GM12878 (cell line): ENCODE results near the gene CAND1. TPM values are rescaled to one million over a fixed set of nuclear protein-coding genes. Genes with fewer than 3 reads are reported as not detected.

Experiments
- ATAC-seq: fragments of 200-7000 bp; cut with Tn5 transposase; 3 replicates; pipeline ENCODE4 v1.9.1; 2020; ENCODE audit warnings: mild to moderate bottlenecking, moderate library complexity
- BruUV-seq: library from RNA; stranded (reverse); fragments of 400-500 nt; replicated peaks from 2 replicates; lab custom pipeline; 2021; lab: Mats Ljungman, UMichigan
- CTCF ChIA-PET: fragments of 300-600 bp; sonication (Branson Sonifier 250); formaldehyde crosslinking; extraction: SDS; loops from one replicate; lab custom pipeline; 2021; ENCODE audit warnings: inconsistent platforms; lab: Yijun Ruan, JAX
- POLR2A ChIA-PET: fragments of 350-600 bp; formaldehyde crosslinking; extraction: SDS; loops from one replicate; lab custom pipeline; 2021; ENCODE audit warnings: inconsistent platforms; lab: Charles Lee
- RAD21 ChIA-PET: fragments of 300-600 bp; sonication (Branson Sonifier 250); formaldehyde crosslinking; loops from one replicate; lab custom pipeline; 2023; ENCODE audit warnings: antibody characterized with exemption; ENCODE audit not compliant: unreplicated experiment; lab: Charles Lee
- SMC1A ChIA-PET: fragments of 300-600 bp; sonication (Branson Sonifier 250); formaldehyde crosslinking; loops from one replicate; lab custom pipeline; 2023; ENCODE audit not compliant: unreplicated experiment, uncharacterized antibody; lab: Charles Lee
- DNase-seq: peaks from one replicate; pipeline ENCODE4 v3.0.0-alpha.2; 2011; ENCODE audit warnings: low read depth, low spot score
- FAIRE-seq: peaks from 3 replicates; lab custom pipeline; 2011; peaks lifted over from hg19 to GRCh38; lab: Jason Lieb, UNC
- H2AFZ ChIP-seq: 2 replicates; pipeline ENCODE4 v1.6.0; 2011; ENCODE audit warnings: low read depth, low read length, control low read depth; ENCODE audit not compliant: control insufficient read depth
- H3K27ac ChIP-seq: 2 replicates; pipeline ENCODE4 v1.5.1; 2011; ENCODE audit warnings: control low read depth; ENCODE audit not compliant: control insufficient read depth, insufficient read depth
- H3K27me3 ChIP-seq, 2 experiments: replicated peaks in 1 of 2; 2 replicates each; pipeline versions ENCODE4 v1.6.0 to v1.6.1; 2011; ENCODE audit warnings: low read length in 1 of 2; ENCODE audit not compliant: control insufficient read depth in 2 of 2, insufficient read depth in 2 of 2
- H3K36me3 ChIP-seq, 2 experiments: 2 replicates each; pipeline ENCODE4 v1.5.1; 2011; ENCODE audit warnings: low read length in 1 of 2; ENCODE audit not compliant: control insufficient read depth in 2 of 2, insufficient read depth in 2 of 2
- H3K4me1 ChIP-seq: 2 replicates; pipeline ENCODE4 v1.6.1; 2011; ENCODE audit warnings: mild to moderate bottlenecking, low read length, moderate library complexity, mixed read lengths; ENCODE audit not compliant: control insufficient read depth, insufficient read depth
- H3K4me2 ChIP-seq: 2 replicates; pipeline ENCODE4 v1.6.0; 2011; ENCODE audit warnings: control low read depth; ENCODE audit not compliant: control insufficient read depth, insufficient read depth
- H3K4me3 ChIP-seq: fragments of 200-600 bp; sonication (generic); 2 replicates; pipeline ENCODE4 v1.5.1; 2016
- H3K79me2 ChIP-seq: 2 replicates; pipeline ENCODE4 v1.6.0; 2011; ENCODE audit warnings: low read length; ENCODE audit not compliant: control insufficient read depth, insufficient read depth
- H3K9ac ChIP-seq: 2 replicates; pipeline ENCODE4 v1.8.0; 2011; ENCODE audit warnings: low read length, control low read depth, mixed read lengths; ENCODE audit not compliant: control insufficient read depth, insufficient read depth
- H3K9me3 ChIP-seq: replicated peaks from 3 replicates; pipeline ENCODE4 v1.5.1; 2011; ENCODE audit warnings: mild to moderate bottlenecking, low read length; ENCODE audit not compliant: control insufficient read depth, insufficient read depth
- H4K20me1 ChIP-seq: 2 replicates; pipeline ENCODE4 v1.6.0; 2011; ENCODE audit not compliant: control insufficient read depth, insufficient read depth
- BCLAF1 ChIP-seq: fragments of 450-650 bp; IDR thresholded peaks from 2 replicates; pipeline ENCODE4 v1.6.1; 2017; ENCODE audit warnings: antibody characterized with exemption, mild to moderate bottlenecking, moderate library complexity
- SUPT20H ChIP-seq: IDR thresholded peaks from 2 replicates; pipeline ENCODE4 v1.6.1; 2011; ENCODE audit warnings: low read depth, mild to moderate bottlenecking, low read length, moderate library complexity, borderline replicate concordance; ENCODE audit not compliant: control insufficient read depth
- ZNF622 ChIP-seq: fragments of 450-650 bp; IDR thresholded peaks from 2 replicates; pipeline ENCODE4 v1.6.1; 2017; ENCODE audit warnings: mild to moderate bottlenecking, inconsistent platforms
- WGBS: methylation state at CpG from one replicate; pipeline ENCODE4 v1.1.6; 2016; ENCODE audit warnings: low lambda C conversion rate; ENCODE audit not compliant: insufficient replicate concordance, insufficient coverage; ENCODE audit errors: missing lambda C conversion rate; 5-methylcytosine and 5-hydroxymethylcytosine counted together
- in situ Hi-C: fragments of 300-500 bp; cut with MboI; formaldehyde crosslinking; loops from 9 replicates; pipeline ENCODE4 v1.14.3; 2018; ENCODE audit warnings: mixed read lengths
- intact Hi-C: fragments of 100-400 bp; cut with micrococcal nuclease; formaldehyde crosslinking; loops from one replicate; pipeline ENCODE4 v1.14.2; 2022; ENCODE audit not compliant: unreplicated experiment
- polyA plus RNA-seq, 11 experiments: library from polyadenylated mRNA; depleted of rRNA in 4 of 11; unstranded in 6 of 11; stranded (reverse) in 5 of 11; fragments of >200 nt; fragmentation: Nextera tagmentation in 4 of 11; fragmentation: Illumina TruSeq in 1 of 11; extraction: Ambion mirVana in 4 of 11; extraction: Trizol in 1 of 11; gene quantifications; 1 replicate in 1 of 11; 2 replicates in 10 of 11; pipeline versions ENCODE4 v1.2.1 to v1.2.3, GENCODE V29; 2011 to 2016; ENCODE audit warnings: inconsistent platforms in 2 of 11, missing spikeins in 2 of 11, low read depth in 1 of 11
- total RNA-seq, 4 experiments: library from RNA; depleted of rRNA in 3 of 4; stranded (reverse); fragments of >200 nt in 3 of 4; fragmentation: Illumina TruSeq in 1 of 4; extraction: Trizol in 1 of 4; gene quantifications; 2 replicates each; pipeline versions ENCODE4 v1.2.1 to v1.2.3, GENCODE V29; 2013 to 2021

CAND1 gene
- total and polyA plus RNA-seq, 10 of the 15 experiments (the other 5 are each of a cell fraction or from before 2014, with no cell fraction given), result 34.5 to 213 (median 96.0) TPM

DNA sequence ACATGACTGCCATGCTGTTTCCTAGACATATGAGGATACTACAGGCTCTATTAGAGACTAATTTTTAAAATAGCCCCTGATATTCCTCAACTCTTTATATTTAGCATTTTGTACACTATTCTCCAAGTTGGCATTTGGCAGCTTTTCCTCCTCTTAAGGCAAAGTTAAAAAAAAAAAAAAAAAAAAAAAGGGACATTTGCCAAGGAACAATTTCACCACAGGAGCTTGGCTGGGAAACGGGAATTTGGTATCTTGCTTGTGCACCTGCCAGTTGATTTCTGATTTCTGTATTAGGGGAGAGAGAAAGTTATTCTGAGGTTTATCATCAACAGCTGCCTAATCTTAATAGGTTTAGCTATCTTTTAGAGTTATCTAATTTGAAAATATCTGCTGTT lies 87.2 kb downstream of the CAND1 start:
- H2AFZ ChIP-seq, result no peak overlapping the region
- FAIRE-seq (no peak), DNase-seq (no peak), ATAC-seq (no peak)
- ChIA-PET SMC1A (interaction anchor here (0.6 to 5.9 kb wide), 21 partner anchors 10 to 867 kb away, joined by 3 to 77 read pairs (median 3); no protein-coding TSS in a partner anchor), CTCF (interaction anchor here (0.6 to 7.6 kb wide), 25 partner anchors 8 to 1719 kb away, joined by 3 to 115 read pairs (median 4); no protein-coding TSS in a partner anchor), RAD21 (interaction anchor here (0.6 to 6.5 kb wide), 24 partner anchors 8 to 1489 kb away, joined by 3 to 63 read pairs (median 4); no protein-coding TSS in a partner anchor), POLR2A (interaction anchor here (0.6 to 1.0 kb wide), 2 partner anchors 37 to 584 kb away, joined by 3 to 4 read pairs; no protein-coding TSS in a partner anchor)
- intact Hi-C loops (loop anchor here (1.0 to 10.0 kb wide), 3 partner anchors 84 to 587 kb away; no protein-coding TSS in a partner anchor), in situ Hi-C loops (loop anchor here (5.0 kb wide), 1 partner anchor 586 kb away; no protein-coding TSS in a partner anchor)
- WGBS, result 100% methylated on average over 1 of the region's 1 CpG
- no peak for TF ChIP-seq BCLAF1
- TF ChIP-seq ZNF622, result no peak
- TF ChIP-seq SUPT20H, result no peak
- no peaks in the 10 kb centered on the region for H3K4me1 ChIP-seq
- H3K27ac ChIP-seq, result no peak overlapping the region
- no peaks in the 10 kb centered on the region for H3K9me3 ChIP-seq
- no peaks in the 10 kb centered on the region for H3K79me2 ChIP-seq
- H3K4me3 ChIP-seq, result no peak overlapping the region
- H3K4me2 ChIP-seq, result no peak overlapping the region
- no peaks in the 10 kb centered on the region for H3K27me3 ChIP-seq
- no peak overlapping the region for H3K9ac ChIP-seq
- BruUV-seq, result no TSS peak
- H3K36me3 ChIP-seq, result no peaks in the 10 kb centered on the region
- no peaks in the 10 kb centered on the region for H4K20me1 ChIP-seq
